T-helper 2 cell treated with Interferon-gamma antibody and Interleukin-4, amounts not matched to agents 5 μg/mL and 100 μg/mL, for 36 hours (primary cell): ENCODE results near the gene PRICKLE2.

Experiments
- DNase-seq: peaks from one replicate; pipeline ENCODE4 v3.0.0; 2021; ENCODE audit warnings: low spot score
- H3K27ac Mint-ChIP-seq: one replicate; pipeline ENCODE4 v1.8.0; 2021; ENCODE audit warnings: mild to moderate bottlenecking, mixed read lengths
- H3K27me3 Mint-ChIP-seq: one replicate; pipeline ENCODE4 v1.8.0; 2021; ENCODE audit warnings: low read depth, mixed read lengths
- H3K36me3 Mint-ChIP-seq: one replicate; pipeline ENCODE4 v1.8.0; 2021; ENCODE audit warnings: low read depth, mixed read lengths
- H3K4me1 Mint-ChIP-seq: one replicate; pipeline ENCODE4 v1.8.0; 2021; ENCODE audit warnings: low read depth, mixed read lengths
- H3K4me3 Mint-ChIP-seq: one replicate; pipeline ENCODE4 v1.8.0; 2022; ENCODE audit warnings: mild to moderate bottlenecking, moderate library complexity, mixed read lengths
- H3K9me3 Mint-ChIP-seq: one replicate; pipeline ENCODE4 v1.8.0; 2021; ENCODE audit warnings: mixed read lengths

The PRICKLE2 gene

GRCh38 chr3:64082961-64083541 lies 142.2 kb downstream of the PRICKLE2 start:
- Mint-ChIP-seq H3K4me3 (no peak overlapping the region), H3K9me3 (no peaks in the 10 kb centered on the region), H3K36me3 (no peaks in the 10 kb centered on the region), H3K4me1 (peaks cover 4% of the 10 kb centered on the region), H3K27ac (no peak overlapping the region), H3K27me3 (no peaks in the 10 kb centered on the region)
- DNase-seq, result no peak

GRCh38 chr3:64082411-64082810 lies 142.9 kb downstream of the PRICKLE2 start:
- Mint-ChIP-seq H3K4me3 (no peak overlapping the region), H3K36me3 (no peaks in the 10 kb centered on the region), H3K9me3 (no peaks in the 10 kb centered on the region), H3K4me1 (peaks cover 4% of the 10 kb centered on the region), H3K27ac (no peak overlapping the region), H3K27me3 (no peaks in the 10 kb centered on the region)
- DNase-seq, result no peak

GRCh38 chr3:64081235-64081630 lies 144.0 kb downstream of the PRICKLE2 start:
- no peaks in the 10 kb centered on the region for H3K9me3 Mint-ChIP-seq
- H3K27ac Mint-ChIP-seq, result no peak overlapping the region
- H3K36me3 Mint-ChIP-seq, result no peaks in the 10 kb centered on the region
- H3K4me3 Mint-ChIP-seq, result no peak overlapping the region
- H3K4me1 Mint-ChIP-seq, result peaks cover 4% of the 10 kb centered on the region
- H3K27me3 Mint-ChIP-seq, result no peaks in the 10 kb centered on the region
- DNase-seq, result no peak

- Mint-ChIP-seq H3K4me3 (no peak overlapping the region), H3K4me1 (peaks cover 4% of the 10 kb centered on the region), H3K27me3 (no peaks in the 10 kb centered on the region), H3K36me3 (no peaks in the 10 kb centered on the region), H3K9me3 (no peaks in the 10 kb centered on the region), H3K27ac (no peak overlapping the region)
- DNase-seq, result no peak
These were observed 144.5 kb downstream of the PRICKLE2 start for GRCh38 chr3:64080616-64081234.

GRCh38 chr3:64079369-64080150 lies 145.7 kb downstream of the PRICKLE2 start:
- Mint-ChIP-seq H3K27ac (no peak overlapping the region), H3K27me3 (no peaks in the 10 kb centered on the region), H3K4me1 (peaks cover 4% of the 10 kb centered on the region), H3K9me3 (no peaks in the 10 kb centered on the region), H3K4me3 (no peak overlapping the region), H3K36me3 (no peaks in the 10 kb centered on the region)
- DNase-seq, result no peak

GRCh38 chr3:64078966-64079365 lies 146.3 kb downstream of the PRICKLE2 start:
- no peaks in the 10 kb centered on the region for H3K36me3 Mint-ChIP-seq
- H3K27me3 Mint-ChIP-seq, result no peaks in the 10 kb centered on the region
- no peaks in the 10 kb centered on the region for H3K9me3 Mint-ChIP-seq

GRCh38 chr3:64074895-64075679 lies 150.2 kb downstream of the PRICKLE2 start:
- Mint-ChIP-seq H3K4me1 (no peaks in the 10 kb centered on the region), H3K4me3 (no peak overlapping the region), H3K27ac (no peak overlapping the region), H3K9me3 (no peaks in the 10 kb centered on the region), H3K27me3 (peaks cover 14% of the 10 kb centered on the region), H3K36me3 (no peaks in the 10 kb centered on the region)
- no peak for DNase-seq

More at GRCh38 chr3:64078966-64079365, 146.3 kb downstream of the PRICKLE2 start:
- Mint-ChIP-seq H3K4me1 (peaks cover 4% of the 10 kb centered on the region), H3K4me3 (no peak overlapping the region), H3K27ac (no peak overlapping the region)
- no peak for DNase-seq

- Mint-ChIP-seq H3K4me1 (no peaks in the 10 kb centered on the region), H3K4me3 (no peak overlapping the region), H3K27me3 (peaks cover 22% of the 10 kb centered on the region), H3K27ac (no peak overlapping the region), H3K9me3 (no peaks in the 10 kb centered on the region), H3K36me3 (no peaks in the 10 kb centered on the region)
- no peak for DNase-seq
These were observed 151.2 kb downstream of the PRICKLE2 start for GRCh38 chr3:64074060-64074459.

- H3K4me1 Mint-ChIP-seq, result no peaks in the 10 kb centered on the region
- peaks cover 27% of the 10 kb centered on the region for H3K27me3 Mint-ChIP-seq
- H3K4me3 Mint-ChIP-seq, result no peak overlapping the region
- no peak overlapping the region for H3K27ac Mint-ChIP-seq
- DNase-seq, result no peak
- no peaks in the 10 kb centered on the region for H3K36me3 Mint-ChIP-seq
- no peaks in the 10 kb centered on the region for H3K9me3 Mint-ChIP-seq
These were observed 152.0 kb downstream of the PRICKLE2 start for GRCh38 chr3:64073158-64073761.

- DNase-seq, result no peak
- Mint-ChIP-seq H3K27me3 (peaks cover 27% of the 10 kb centered on the region), H3K36me3 (no peaks in the 10 kb centered on the region), H3K9me3 (no peaks in the 10 kb centered on the region), H3K4me3 (no peak overlapping the region), H3K27ac (no peak overlapping the region), H3K4me1 (no peaks in the 10 kb centered on the region)
These were observed 153.1 kb downstream of the PRICKLE2 start for GRCh38 chr3:64072126-64072525.

GRCh38 chr3:64070704-64071103 lies 154.6 kb downstream of the PRICKLE2 start:
- Mint-ChIP-seq H3K27ac (no peak overlapping the region), H3K36me3 (no peaks in the 10 kb centered on the region), H3K9me3 (no peaks in the 10 kb centered on the region), H3K4me3 (no peak overlapping the region), H3K4me1 (no peaks in the 10 kb centered on the region), H3K27me3 (peaks cover 27% of the 10 kb centered on the region)
- no peak for DNase-seq

GRCh38 chr3:64067506-64068346 lies 157.5 kb downstream of the PRICKLE2 start:
- Mint-ChIP-seq H3K4me3 (no peak overlapping the region), H3K36me3 (no peaks in the 10 kb centered on the region), H3K4me1 (no peaks in the 10 kb centered on the region), H3K27ac (no peak overlapping the region), H3K27me3 (peaks cover 34% of the 10 kb centered on the region), H3K9me3 (no peaks in the 10 kb centered on the region)
- no peak for DNase-seq

- no peaks in the 10 kb centered on the region for H3K9me3 Mint-ChIP-seq
- no peaks in the 10 kb centered on the region for H3K4me1 Mint-ChIP-seq
- H3K36me3 Mint-ChIP-seq, result no peaks in the 10 kb centered on the region
- DNase-seq, result no peak
- H3K27ac Mint-ChIP-seq, result no peak overlapping the region
- peaks cover 18% of the 10 kb centered on the region for H3K27me3 Mint-ChIP-seq
- no peak overlapping the region for H3K4me3 Mint-ChIP-seq
These were observed 160.5 kb downstream of the PRICKLE2 start for GRCh38 chr3:64064804-64065203.
